Non-pigmented ciliary epithelial cell (primary cell): Measurements from ENCODE around the gene GPR68.
"Not testable (repeated sequence)": the region's sequence is repeated elsewhere in the genome, so short reads cannot be mapped to it uniquely, and the experiment has no call there.

ENCODE experiments used
- DNase-seq: peaks from one replicate; pipeline ENCODE4 v3.0.0-alpha.2; 2010; ENCODE audit warnings: low read depth

Gene GPR68

DNA sequence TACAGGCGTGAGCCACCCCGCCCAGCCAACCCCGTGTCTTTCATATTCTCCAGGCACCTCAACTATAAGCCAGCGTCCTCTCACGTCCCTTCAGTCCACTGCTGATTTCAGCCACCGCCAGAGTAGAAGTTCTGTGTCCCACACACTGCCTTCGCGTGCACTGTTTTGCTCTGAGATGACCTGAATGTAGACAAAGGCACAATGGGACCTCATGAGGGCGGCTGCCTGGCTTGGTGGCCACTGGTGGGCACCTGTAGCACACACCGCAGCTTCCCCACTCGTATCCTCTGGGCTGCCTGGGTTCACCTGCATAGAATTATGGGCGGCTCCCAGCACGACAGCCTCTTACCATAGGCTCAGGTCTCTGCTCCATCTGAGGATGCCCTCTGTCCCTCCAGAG lies 57.2 kb downstream of the GPR68 start:
- no peak for DNase-seq

- no peak for DNase-seq
Measured at GRCh38 chr14:91186515-91187066, 57.9 kb downstream of the GPR68 start.

- no peak for DNase-seq
Measured at GRCh38 chr14:91185721-91186120, 58.8 kb downstream of the GPR68 start.

GRCh38 chr14:91184559-91184958 lies 59.9 kb downstream of the GPR68 start:
- no peak for DNase-seq

DNA sequence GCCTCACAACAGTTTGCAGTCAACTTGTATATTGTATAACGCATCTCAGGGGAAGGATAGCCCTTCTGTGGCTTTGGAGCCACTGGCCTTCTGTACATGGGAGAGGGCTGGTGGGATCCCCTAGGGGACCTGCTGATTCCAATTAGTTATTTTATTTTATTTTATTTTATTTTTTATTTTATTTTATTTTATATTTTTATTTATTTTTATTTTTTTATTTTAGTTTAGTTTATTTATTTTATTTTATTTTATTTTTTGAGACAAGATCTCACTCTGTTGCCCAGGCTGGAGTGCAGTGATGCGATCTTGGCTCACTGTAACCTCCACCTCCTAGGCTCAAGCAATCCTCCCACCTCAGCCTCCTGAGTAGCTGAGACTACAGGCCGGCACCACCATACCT lies 61.8 kb downstream of the GPR68 start:
- not testable (repeated sequence) for DNase-seq
